ENCODE measurements around the gene CIC. TPM values are rescaled to one million over a fixed set of nuclear protein-coding genes. Genes with fewer than 3 reads are reported as not detected.

CIC gene
- total RNA-seq, 1 experiment from 2014 or later = 25.0 TPM

GRCh38 chr19:42229301-42229854 lies 39.7 kb upstream of the CIC start:
- Histone ChIP-seq H3K4me2 (ENCODE audit: low read depth, low read length, poor library complexity, severe bottlenecking) (no peak overlapping the region), H4K20me1 (ENCODE audit: insufficient read depth, low read depth, low read length) (peaks cover 6% of the 10 kb centered on the region; the same call in 1 of the 2 replicates), H3K4me1 (ENCODE audit: low read length) (no peaks in the 10 kb centered on the region), H3K79me2 (ENCODE audit: low read length) (peaks cover 3% of the 10 kb centered on the region; the same call in 1 of the 2 replicates), H3K9me2 (replicated peaks; ENCODE audit: insufficient read depth, low read length) (no peaks in the 10 kb centered on the region), H3K4me3 (ENCODE audit: low read length) (no peak overlapping the region), H3K36me3 (ENCODE audit: insufficient read depth, low read length) (peaks cover 10% of the 10 kb centered on the region), H3K9ac (ENCODE audit: low read length) (no peak overlapping the region), H3K27me3 (ENCODE audit: low read length) (no peaks in the 10 kb centered on the region), H3K9me3 (ENCODE audit: low read length) (no peaks in the 10 kb centered on the region), H3K27ac (ENCODE audit: low read length) (no peak overlapping the region), H2AFZ (ENCODE audit: low read length) (no peak overlapping the region)
- DNase-seq = no peak

- Histone ChIP-seq H2AFZ (ENCODE audit: low read length) (no peak overlapping the region), H3K27ac (ENCODE audit: low read length) (no peak overlapping the region), H3K4me2 (ENCODE audit: low read depth, low read length, poor library complexity, severe bottlenecking) (no peak overlapping the region)
These were observed 39.1 kb upstream of the CIC start for GRCh38 chr19:42229855-42230351.

GRCh38 chr19:42230571-42230970 lies 38.5 kb upstream of the CIC start:
- no peak overlapping the region for H3K4me3 ChIP-seq (ENCODE audit: low read length)
- no peak overlapping the region for H2AFZ ChIP-seq (ENCODE audit: low read length)
- no peaks in the 10 kb centered on the region for H3K9me2 ChIP-seq (replicated peaks; ENCODE audit: insufficient read depth, low read length)
- H3K9ac ChIP-seq (ENCODE audit: low read length) = no peak overlapping the region
- H3K36me3 ChIP-seq (ENCODE audit: insufficient read depth, low read length) = peaks cover 14% of the 10 kb centered on the region
- peaks cover 3% of the 10 kb centered on the region for H3K79me2 ChIP-seq (ENCODE audit: low read length)
- H3K27me3 ChIP-seq (ENCODE audit: low read length) = no peaks in the 10 kb centered on the region
- no peak overlapping the region for H3K4me2 ChIP-seq (ENCODE audit: low read depth, low read length, poor library complexity, severe bottlenecking)
- DNase-seq = no peak
- no peaks in the 10 kb centered on the region for H3K9me3 ChIP-seq (ENCODE audit: low read length)
- no peaks in the 10 kb centered on the region for H3K4me1 ChIP-seq (ENCODE audit: low read length)
- H3K27ac ChIP-seq (ENCODE audit: low read length) = no peak overlapping the region
- H4K20me1 ChIP-seq (ENCODE audit: insufficient read depth, low read depth, low read length) = peaks cover 6% of the 10 kb centered on the region; the same call in 1 of the 2 replicates

More at GRCh38 chr19:42229855-42230351, 39.1 kb upstream of the CIC start:
- H3K9ac ChIP-seq (ENCODE audit: low read length) = no peak overlapping the region
- H4K20me1 ChIP-seq (ENCODE audit: insufficient read depth, low read depth, low read length) = peaks cover 6% of the 10 kb centered on the region; the same call in 1 of the 2 replicates
- H3K4me1 ChIP-seq (ENCODE audit: low read length) = no peaks in the 10 kb centered on the region
- H3K4me3 ChIP-seq (ENCODE audit: low read length) = no peak overlapping the region
- no peaks in the 10 kb centered on the region for H3K9me2 ChIP-seq (replicated peaks; ENCODE audit: insufficient read depth, low read length)
- H3K36me3 ChIP-seq (ENCODE audit: insufficient read depth, low read length) = peaks cover 10% of the 10 kb centered on the region
- DNase-seq = no peak
- H3K27me3 ChIP-seq (ENCODE audit: low read length) = no peaks in the 10 kb centered on the region
- peaks cover 3% of the 10 kb centered on the region for H3K79me2 ChIP-seq (ENCODE audit: low read length)
- H3K9me3 ChIP-seq (ENCODE audit: low read length) = no peaks in the 10 kb centered on the region

- Histone ChIP-seq H4K20me1 (ENCODE audit: insufficient read depth, low read depth, low read length) (peaks cover 6% of the 10 kb centered on the region; the same call in 1 of the 2 replicates), H3K9me3 (ENCODE audit: low read length) (no peaks in the 10 kb centered on the region), H3K4me1 (ENCODE audit: low read length) (no peaks in the 10 kb centered on the region), H3K9ac (ENCODE audit: low read length) (no peak overlapping the region), H3K79me2 (ENCODE audit: low read length) (peaks cover 3% of the 10 kb centered on the region), H3K9me2 (replicated peaks; ENCODE audit: insufficient read depth, low read length) (no peaks in the 10 kb centered on the region), H3K4me3 (ENCODE audit: low read length) (no peak overlapping the region), H3K36me3 (ENCODE audit: insufficient read depth, low read length) (peaks cover 20% of the 10 kb centered on the region), H3K4me2 (ENCODE audit: low read depth, low read length, poor library complexity, severe bottlenecking) (no peak overlapping the region), H3K27me3 (ENCODE audit: low read length) (no peaks in the 10 kb centered on the region), H3K27ac (ENCODE audit: low read length) (no peak overlapping the region), H2AFZ (ENCODE audit: low read length) (no peak overlapping the region)
- DNase-seq = no peak
These were observed 36.6 kb upstream of the CIC start for GRCh38 chr19:42232435-42232834.

GRCh38 chr19:42233106-42233505 lies 35.9 kb upstream of the CIC start:
- Histone ChIP-seq H3K9me2 (replicated peaks; ENCODE audit: insufficient read depth, low read length) (no peaks in the 10 kb centered on the region), H3K79me2 (ENCODE audit: low read length) (peaks cover 3% of the 10 kb centered on the region), H3K36me3 (ENCODE audit: insufficient read depth, low read length) (peaks cover 20% of the 10 kb centered on the region), H3K9ac (ENCODE audit: low read length) (no peak overlapping the region), H3K4me2 (ENCODE audit: low read depth, low read length, poor library complexity, severe bottlenecking) (no peak overlapping the region), H3K4me3 (ENCODE audit: low read length) (no peak overlapping the region), H3K9me3 (ENCODE audit: low read length) (no peaks in the 10 kb centered on the region), H3K4me1 (ENCODE audit: low read length) (no peaks in the 10 kb centered on the region), H2AFZ (ENCODE audit: low read length) (no peak overlapping the region), H3K27ac (ENCODE audit: low read length) (no peak overlapping the region), H3K27me3 (ENCODE audit: low read length) (no peaks in the 10 kb centered on the region), H4K20me1 (ENCODE audit: insufficient read depth, low read depth, low read length) (peaks cover 6% of the 10 kb centered on the region; the same call in 1 of the 2 replicates)
- DNase-seq = no peak

GRCh38 chr19:42233678-42234292 lies 35.3 kb upstream of the CIC start:
- no peak overlapping the region for H3K4me3 ChIP-seq (ENCODE audit: low read length)
- peaks cover 6% of the 10 kb centered on the region for H3K79me2 ChIP-seq (ENCODE audit: low read length)
- no peak overlapping the region for H3K4me2 ChIP-seq (ENCODE audit: low read depth, low read length, poor library complexity, severe bottlenecking)
- no peaks in the 10 kb centered on the region for H3K9me3 ChIP-seq (ENCODE audit: low read length)
- H3K9ac ChIP-seq (ENCODE audit: low read length) = no peak overlapping the region
- peaks cover 20% of the 10 kb centered on the region for H3K36me3 ChIP-seq (ENCODE audit: insufficient read depth, low read length)
- H3K27ac ChIP-seq (ENCODE audit: low read length) = no peak overlapping the region
- H2AFZ ChIP-seq (ENCODE audit: low read length) = no peak overlapping the region
- no peak for DNase-seq
- H3K27me3 ChIP-seq (ENCODE audit: low read length) = no peaks in the 10 kb centered on the region
- H4K20me1 ChIP-seq (ENCODE audit: insufficient read depth, low read depth, low read length) = peaks cover 6% of the 10 kb centered on the region; the same call in 1 of the 2 replicates
- H3K9me2 ChIP-seq (replicated peaks; ENCODE audit: insufficient read depth, low read length) = no peaks in the 10 kb centered on the region
- no peaks in the 10 kb centered on the region for H3K4me1 ChIP-seq (ENCODE audit: low read length)

- Histone ChIP-seq H3K36me3 (ENCODE audit: insufficient read depth, low read length) (peaks cover 24% of the 10 kb centered on the region), H3K9me3 (ENCODE audit: low read length) (no peaks in the 10 kb centered on the region), H3K79me2 (ENCODE audit: low read length) (peaks cover 12% of the 10 kb centered on the region), H3K9ac (ENCODE audit: low read length) (no peak overlapping the region), H3K27me3 (ENCODE audit: low read length) (no peaks in the 10 kb centered on the region), H4K20me1 (ENCODE audit: insufficient read depth, low read depth, low read length) (peaks cover 10% of the 10 kb centered on the region; the same call in 1 of the 2 replicates), H2AFZ (ENCODE audit: low read length) (no peak overlapping the region), H3K4me2 (ENCODE audit: low read depth, low read length, poor library complexity, severe bottlenecking) (no peak overlapping the region), H3K27ac (ENCODE audit: low read length) (no peak overlapping the region), H3K4me1 (ENCODE audit: low read length) (peaks cover 4% of the 10 kb centered on the region), H3K4me3 (ENCODE audit: low read length) (no peak overlapping the region), H3K9me2 (replicated peaks; ENCODE audit: insufficient read depth, low read length) (no peaks in the 10 kb centered on the region)
- no peak for DNase-seq
These were observed 34.7 kb upstream of the CIC start for GRCh38 chr19:42234364-42234763.

- Histone ChIP-seq H3K4me1 (ENCODE audit: low read length) (peaks cover 13% of the 10 kb centered on the region), H3K9me3 (ENCODE audit: low read length) (no peaks in the 10 kb centered on the region), H4K20me1 (ENCODE audit: insufficient read depth, low read depth, low read length) (peaks cover 15% of the 10 kb centered on the region; the same call in 1 of the 2 replicates), H3K36me3 (ENCODE audit: insufficient read depth, low read length) (peaks cover 25% of the 10 kb centered on the region), H3K9me2 (replicated peaks; ENCODE audit: insufficient read depth, low read length) (no peaks in the 10 kb centered on the region), H3K4me2 (ENCODE audit: low read depth, low read length, poor library complexity, severe bottlenecking) (no peak overlapping the region), H3K27me3 (ENCODE audit: low read length) (no peaks in the 10 kb centered on the region), H3K27ac (ENCODE audit: low read length) (no peak overlapping the region), H3K9ac (ENCODE audit: low read length) (no peak overlapping the region), H3K79me2 (ENCODE audit: low read length) (peaks cover 20% of the 10 kb centered on the region), H2AFZ (ENCODE audit: low read length) (no peak overlapping the region), H3K4me3 (ENCODE audit: low read length) (no peak overlapping the region)
- DNase-seq = no peak
These were observed 33.9 kb upstream of the CIC start for GRCh38 chr19:42235181-42235580.

Data from Karpas-422 (cell line).